Posterior cingulate gyrus (tissue), 11 donors: ENCODE results near the gene ZNF697.
"Not testable (repeated sequence)": the region's sequence is repeated elsewhere in the genome, so short reads cannot be mapped to it uniquely, and the experiment has no call there.

Experiments used
- DNase-seq, 10 donors: peaks; one replicate each; pipeline versions ENCODE4 v3.0.0 to v3.0.0-alpha.2; 2020 to 2021; ENCODE audit warnings: mixed read lengths in 3 of 10
- intact Hi-C: fragments of 100-400 bp; cut with DNase I; formaldehyde crosslinking; loops from one replicate; pipeline ENCODE4 v1.15.1; 2023

Gene ZNF697

GRCh38 chr1:119647734-119648619, at the start of gene ZNF697:
Gene ZNF697, minus strand, starts transcription at chr1:119648266. Its CDS starts 22,166 bp downstream, at chr1:119626100.
- peak; percentile 97 to 100 (median 98) for DNase-seq
- intact Hi-C loops = loop anchor here (1.0 to 5.0 kb wide), 3 partner anchors 17 to 36 kb away; no protein-coding TSS in a partner anchor

GRCh38 chr1:119697598-119697997, 49.5 kb upstream of the ZNF697 start:
- intact Hi-C loops = no loop called here
- no peak for DNase-seq

GRCh38 chr1:119696863-119697262, 48.8 kb upstream of the ZNF697 start:
- DNase-seq, intact Hi-C loops: not testable (repeated sequence)

- intact Hi-C loops = no loop called here
- no peak for DNase-seq
These were observed 41.4 kb upstream of the ZNF697 start for GRCh38 chr1:119689511-119689910.

DNA sequence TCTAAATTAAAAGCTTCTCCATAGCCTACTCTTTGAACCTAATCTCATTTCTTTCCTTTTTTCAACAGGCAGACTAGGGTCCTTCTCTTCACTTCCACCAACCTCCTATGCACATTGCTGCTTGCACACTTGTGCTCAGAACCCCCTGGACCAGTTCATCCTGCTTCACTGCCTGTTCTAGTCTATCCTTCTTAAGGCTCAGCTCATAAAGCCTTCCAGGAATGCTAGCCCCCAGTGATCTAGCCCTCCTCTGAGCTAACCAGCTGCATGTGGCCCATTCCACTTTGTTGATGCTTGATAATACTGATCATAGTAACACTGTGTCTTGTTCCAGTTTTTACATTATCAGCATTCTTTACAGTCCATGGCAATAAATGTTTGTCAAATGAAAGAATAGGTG, 40.7 kb upstream of the ZNF697 start:
- no peak for DNase-seq
- intact Hi-C loops = no loop called here

GRCh38 chr1:119687434-119688079, 39.5 kb upstream of the ZNF697 start:
- intact Hi-C loops = no loop called here
- DNase-seq = no peak

GRCh38 chr1:119686661-119687060, 38.6 kb upstream of the ZNF697 start:
- no peak for DNase-seq
- intact Hi-C loops = no loop called here

- DNase-seq = no peak
- intact Hi-C loops = no loop called here
These were observed 35.8 kb upstream of the ZNF697 start for GRCh38 chr1:119683893-119684292.

- intact Hi-C loops = no loop called here
- DNase-seq = no peak
These were observed 34.1 kb upstream of the ZNF697 start for GRCh38 chr1:119682141-119682540.

DNA sequence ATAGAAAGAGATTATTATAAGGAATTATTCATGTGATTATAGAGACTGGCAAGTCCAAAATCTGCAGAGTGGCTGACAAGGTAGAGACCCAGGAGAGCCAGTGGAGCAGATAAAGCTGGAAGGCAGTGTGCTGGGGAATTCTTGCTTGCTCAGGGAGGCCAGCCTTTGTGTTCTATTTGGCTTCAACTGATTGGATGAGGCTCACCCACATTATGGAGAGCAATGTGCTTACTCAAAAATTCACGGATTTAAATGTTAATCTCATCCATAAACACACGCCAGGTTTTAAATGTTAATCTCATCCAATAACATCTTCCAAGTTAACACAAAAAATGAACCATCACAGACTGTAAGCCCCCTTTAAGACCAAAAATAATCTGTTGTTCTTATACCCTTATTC, 33.5 kb upstream of the ZNF697 start:
- no peak for DNase-seq
- intact Hi-C loops = no loop called here

- no peak for DNase-seq
- intact Hi-C loops = no loop called here
These were observed 32.7 kb upstream of the ZNF697 start for GRCh38 chr1:119680723-119681122.

DNA sequence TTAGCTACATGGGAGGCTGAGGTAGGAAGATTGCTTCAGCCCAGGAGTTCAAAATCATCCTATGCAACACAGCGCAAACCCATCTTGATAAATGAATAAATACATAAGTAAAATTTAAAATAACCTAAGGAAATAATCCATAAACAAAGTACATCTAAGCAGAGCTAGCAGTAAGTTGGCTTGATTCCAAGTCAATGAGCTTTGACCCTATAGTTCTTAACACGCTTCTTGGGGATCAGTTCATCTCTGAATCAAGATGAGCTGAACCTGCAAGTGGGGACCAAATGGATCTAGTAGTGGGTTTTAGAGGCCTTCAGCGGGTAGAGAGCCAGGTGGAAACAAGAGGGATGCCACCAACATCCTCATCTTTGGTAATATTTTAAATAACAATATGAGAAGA, 32.1 kb upstream of the ZNF697 start:
- no peak for DNase-seq
- intact Hi-C loops = no loop called here

GRCh38 chr1:119679223-119679622, 31.2 kb upstream of the ZNF697 start:
- no peak for DNase-seq
- intact Hi-C loops = no loop called here

GRCh38 chr1:119676571-119677206, 28.6 kb upstream of the ZNF697 start:
- intact Hi-C loops = no loop called here
- DNase-seq = no peak

DNA sequence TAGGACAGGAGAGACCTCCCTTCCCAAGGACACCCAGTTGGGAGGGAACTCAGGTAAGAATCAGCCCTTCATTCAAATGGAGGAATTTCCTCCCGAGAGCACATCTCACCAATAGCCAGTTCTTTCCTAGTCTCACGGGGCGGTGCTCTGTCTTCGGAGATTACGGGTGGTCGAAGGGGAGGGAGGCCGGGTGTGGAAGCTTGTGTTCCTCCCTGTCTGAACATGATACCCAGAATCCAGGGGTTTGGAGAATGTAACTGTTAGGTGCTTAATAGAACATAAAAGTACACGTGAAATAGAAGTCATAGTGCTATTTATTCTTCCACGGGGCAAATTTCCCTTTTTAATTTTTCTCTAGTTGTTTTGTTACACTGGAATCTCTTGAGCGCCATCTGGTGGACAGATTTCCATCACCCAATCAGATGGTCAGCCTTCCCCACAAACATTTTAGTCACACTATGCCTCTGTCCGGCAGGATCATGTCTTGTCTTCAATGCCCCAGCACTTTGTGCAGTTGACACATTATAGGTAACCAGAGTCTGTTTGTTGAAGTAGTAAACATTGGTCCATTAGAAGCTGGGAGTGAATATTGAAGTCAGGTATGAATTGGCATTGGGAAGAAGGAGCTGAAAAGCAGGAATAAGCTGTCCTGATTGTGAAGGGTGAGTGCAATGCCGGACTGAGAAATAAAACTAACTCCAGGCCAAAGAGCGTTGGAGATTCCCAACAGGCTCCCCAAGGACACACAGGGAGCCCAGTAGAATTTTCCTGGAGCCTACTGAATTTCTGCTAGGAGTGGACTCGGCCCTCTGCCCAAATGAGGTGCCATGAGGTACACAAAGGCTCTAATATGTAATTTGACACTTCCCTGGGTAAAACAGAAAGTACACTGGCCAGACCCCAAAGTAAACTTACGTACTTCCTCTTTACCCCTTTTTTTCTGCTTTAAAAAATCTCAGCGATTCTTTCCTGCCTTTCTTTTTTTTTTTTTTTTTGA, 27.6 kb upstream of the ZNF697 start:
- DNase-seq = peak in 9 of 10 donors; percentile 49 to 86 (median 76)
- intact Hi-C loops = loop anchor here (1.0 kb wide), 3 partner anchors 27 to 126 kb away; partner anchors contain the start of gene ZNF697

DNA sequence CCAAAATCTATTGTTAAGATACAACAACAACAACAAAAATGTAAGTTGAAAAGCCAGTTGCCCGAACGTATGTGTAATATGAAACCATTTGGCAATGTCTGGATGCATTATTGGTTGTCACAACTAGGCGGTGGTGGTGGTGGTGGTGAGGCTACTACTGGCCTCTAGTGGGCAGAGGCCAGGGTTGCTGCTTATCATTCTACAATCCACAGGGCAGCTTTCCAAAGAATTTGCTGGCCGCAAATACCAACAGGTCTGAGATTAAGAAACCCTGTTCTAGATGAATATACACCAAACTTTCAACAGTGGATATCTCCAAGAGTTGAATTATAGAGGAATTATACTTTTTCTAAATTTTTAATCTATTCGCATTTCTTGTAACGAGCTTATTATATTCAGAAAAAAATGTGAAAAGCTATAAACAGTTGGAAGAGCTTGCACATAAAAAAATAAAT, 26.8 kb upstream of the ZNF697 start:
- DNase-seq = peak in 6 of 10 donors; percentile 18 to 87 (median 30)
- intact Hi-C loops = loop anchor here (1.0 kb wide), 3 partner anchors 27 to 126 kb away; partner anchors contain the start of gene ZNF697

- intact Hi-C loops = no loop called here
These were observed 26.1 kb upstream of the ZNF697 start for GRCh38 chr1:119674111-119674526.

GRCh38 chr1:119673171-119673940, 25.3 kb upstream of the ZNF697 start:
- intact Hi-C loops = no loop called here
- DNase-seq = no peak

More at GRCh38 chr1:119674111-119674526, 26.1 kb upstream of the ZNF697 start:
- DNase-seq = no peak

DNA sequence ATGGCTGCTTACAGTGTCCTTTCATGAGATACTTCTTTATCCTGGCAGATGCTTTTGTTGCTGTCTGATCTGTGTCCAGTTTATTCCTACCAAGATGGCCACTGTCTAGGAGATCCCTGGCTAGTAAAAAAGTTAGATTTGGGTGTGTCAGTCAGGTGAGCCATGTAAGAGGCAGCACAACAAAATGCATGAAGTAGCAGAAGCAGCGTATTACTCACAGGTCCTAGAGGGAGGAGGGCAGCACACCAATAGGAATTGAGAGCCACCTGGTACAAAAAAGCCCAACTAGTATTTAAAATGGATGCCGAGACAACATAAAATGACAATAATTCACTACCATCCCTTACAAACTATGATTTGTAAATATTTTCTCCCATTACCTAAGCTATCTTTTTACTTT, 22.8 kb upstream of the ZNF697 start:
- intact Hi-C loops = loop anchor here (2.0 kb wide), 1 partner anchor 50 kb away; no protein-coding TSS in a partner anchor
- DNase-seq = no peak
